Lung (tissue), 12 donors: ENCODE results near the gene RPH3AL. TPM values are rescaled to one million over a fixed set of nuclear protein-coding genes. Genes with fewer than 3 reads are reported as not detected.

Experiments
- ATAC-seq: fragments of 200-7000 bp; cut with Tn5 transposase; one replicate; pipeline ENCODE4 v1.9.1; 2020; ENCODE audit warnings: moderate number of reproducible peaks; ENCODE audit not compliant: insufficient read depth, low FRiP score
- DNase-seq, 3 donors: peaks; one replicate each; pipeline ENCODE4 v3.0.0-alpha.2; 2013 to 2017
- H3K27ac ChIP-seq, 2 donors: one replicate each; pipeline ENCODE4 v1.5.1; 2013; ENCODE audit warnings: mild to moderate bottlenecking in 2 of 2, moderate library complexity in 2 of 2, control low read depth in 1 of 2, inconsistent platforms in 1 of 2, low read depth in 1 of 2, low read length in 1 of 2
- H3K27me3 ChIP-seq, 3 donors: one replicate each; pipeline ENCODE4 v1.5.1; 2013; ENCODE audit warnings: low read length in 2 of 3; ENCODE audit not compliant: control insufficient read depth in 3 of 3, insufficient read depth in 3 of 3
- H3K36me3 ChIP-seq, 4 donors: one replicate each; pipeline ENCODE4 v1.5.1; 2013; ENCODE audit warnings: low read length in 4 of 4, mild to moderate bottlenecking in 1 of 4, moderate library complexity in 1 of 4; ENCODE audit not compliant: control insufficient read depth in 4 of 4, insufficient read depth in 4 of 4
- H3K4me1 ChIP-seq, 5 donors: one replicate each; pipeline ENCODE4 v1.5.1; 2013; ENCODE audit warnings: low read length in 5 of 5, mild to moderate bottlenecking in 2 of 5, moderate library complexity in 1 of 5; ENCODE audit not compliant: control insufficient read depth in 5 of 5, insufficient read depth in 5 of 5
- H3K4me3 ChIP-seq: one replicate; pipeline ENCODE4 v1.5.1; 2013; ENCODE audit warnings: mild to moderate bottlenecking, control low read depth, moderate library complexity
- H3K9ac ChIP-seq, 2 donors: one replicate each; pipeline ENCODE4 v1.5.1; 2013; ENCODE audit warnings: low read length in 2 of 2, control low read depth in 1 of 2; ENCODE audit not compliant: insufficient read depth in 1 of 2
- H3K9me3 ChIP-seq, 4 donors: one replicate each; pipeline ENCODE4 v1.5.1; 2013; ENCODE audit warnings: low read length in 3 of 4, mild to moderate bottlenecking in 1 of 4, moderate library complexity in 1 of 4; ENCODE audit not compliant: control insufficient read depth in 4 of 4, insufficient read depth in 3 of 4
- CTCF ChIP-seq: IDR thresholded peaks from 2 replicates; pipeline ENCODE4 v1.5.1; 2012; ENCODE audit warnings: mild to moderate bottlenecking; ENCODE audit errors: control extremely low read depth, extremely low read depth
- whole genome bisulfite sequencing, 2 donors: extraction: QIAGEN DNeasy Blood & Tissue Kit; methylation state at CpG; one replicate each; pipeline ENCODE4 v1.1.7; 2013; 5-methylcytosine and 5-hydroxymethylcytosine counted together
- polyA plus RNA-seq, 2 donors: library from polyadenylated mRNA; stranded (reverse); fragments of 200-250 nt; gene quantifications; one replicate each; pipeline ENCODE4 v1.2.1, GENCODE V29; 2013
- total RNA-seq, 2 donors: library from RNA; depleted of rRNA in 1 of 2; stranded (reverse); fragments of >200 nt in 1 of 2; gene quantifications; one replicate each; pipeline ENCODE4 v1.2.1, GENCODE V29; 2014 to 2021
- donor health status: control.
- donor health status: control.
- donor health status: Bipolar disorder and iron deficiency.
- donor health status: healthy.
- donor health status: DM: yes; HTN: yes; CAD: no.

RPH3AL gene
- total and polyA plus RNA-seq, 4 donors, result 19.5 to 76.6 (median 21.6) TPM

GRCh38 chr17:351875-352420, 659 bp downstream of the RPH3AL start:
- Histone ChIP-seq H3K27ac (peak overlapping the region; percentile 69 to 89), H3K27me3 (no peaks in the 10 kb centered on the region), H3K9ac (peak overlapping the region; percentile 28 to 72), H3K9me3 (no peaks in the 10 kb centered on the region), H3K4me1 (peaks cover 0 to 41% (median 30%) of the 10 kb centered on the region in 5 donors), H3K4me3 (no peak overlapping the region), H3K36me3 (no peaks in the 10 kb centered on the region)
- no peak for TF ChIP-seq CTCF
- 66 to 86% methylated on average over 19 of the region's 19 CpGs for WGBS, 2 donors
- no peak for ATAC-seq
- no peak for DNase-seq

- no peaks in the 10 kb centered on the region for H3K9me3 ChIP-seq
- peak overlapping the region; percentile 59 to 82 for H3K27ac ChIP-seq
- WGBS, 2 donors, result 61 to 73% methylated on average over 6 of the region's 6 CpGs
- H3K9ac ChIP-seq, result peak overlapping the region in 1 of 2 donors; percentile 1
- ATAC-seq (no peak), DNase-seq (no peak)
- no peak for TF ChIP-seq CTCF
- peaks cover 0 to 41% (median 30%) of the 10 kb centered on the region in 5 donors for H3K4me1 ChIP-seq
- H3K4me3 ChIP-seq, result no peak overlapping the region
- no peaks in the 10 kb centered on the region for H3K27me3 ChIP-seq
- H3K36me3 ChIP-seq, result no peaks in the 10 kb centered on the region
Observed at GRCh38 chr17:351449-351738, 1.2 kb downstream of the RPH3AL start.

- H3K9ac ChIP-seq, result peak overlapping the region in 1 of 2 donors; percentile 1
- H3K9me3 ChIP-seq, result no peaks in the 10 kb centered on the region
- no peak for TF ChIP-seq CTCF
- no peaks in the 10 kb centered on the region for H3K27me3 ChIP-seq
- peak; percentile 46 to 75 (median 58) for DNase-seq
- peak overlapping the region; percentile 59 to 82 for H3K27ac ChIP-seq
- 26 to 30% methylated on average over 8 of the region's 8 CpGs for whole genome bisulfite sequencing, 2 donors
- peaks cover 0 to 41% (median 30%) of the 10 kb centered on the region in 5 donors for H3K4me1 ChIP-seq
- H3K4me3 ChIP-seq, result no peak overlapping the region
- ATAC-seq, result peak; percentile 37
- no peaks in the 10 kb centered on the region for H3K36me3 ChIP-seq
Observed at GRCh38 chr17:350706-351448, 1.7 kb downstream of the RPH3AL start.
